MM.1S (cell line): ENCODE data around the gene ULK2.

Source experiments
- EZH2 ChIP-seq: fragments of 300-600 bp; sonication (generic); optimal IDR thresholded peaks from 2 replicates; pipeline ENCODE3; 2017; ENCODE audit warnings: low read depth, mild to moderate bottlenecking, antibody characterized with exemption, low read length, mixed read lengths
- TF ChIP-seq, protein P1 (sequence below): fragments of 300-600 bp; sonication (generic); IDR thresholded peaks from 2 replicates; pipeline ENCODE4 v1.5.1; 2016; ENCODE audit warnings: antibody characterized with exemption, low read length, mixed read lengths

GRCh38 chr17:19867329-19868078, at the start of gene ULK2:
- TF ChIP-seq, protein P1, sequence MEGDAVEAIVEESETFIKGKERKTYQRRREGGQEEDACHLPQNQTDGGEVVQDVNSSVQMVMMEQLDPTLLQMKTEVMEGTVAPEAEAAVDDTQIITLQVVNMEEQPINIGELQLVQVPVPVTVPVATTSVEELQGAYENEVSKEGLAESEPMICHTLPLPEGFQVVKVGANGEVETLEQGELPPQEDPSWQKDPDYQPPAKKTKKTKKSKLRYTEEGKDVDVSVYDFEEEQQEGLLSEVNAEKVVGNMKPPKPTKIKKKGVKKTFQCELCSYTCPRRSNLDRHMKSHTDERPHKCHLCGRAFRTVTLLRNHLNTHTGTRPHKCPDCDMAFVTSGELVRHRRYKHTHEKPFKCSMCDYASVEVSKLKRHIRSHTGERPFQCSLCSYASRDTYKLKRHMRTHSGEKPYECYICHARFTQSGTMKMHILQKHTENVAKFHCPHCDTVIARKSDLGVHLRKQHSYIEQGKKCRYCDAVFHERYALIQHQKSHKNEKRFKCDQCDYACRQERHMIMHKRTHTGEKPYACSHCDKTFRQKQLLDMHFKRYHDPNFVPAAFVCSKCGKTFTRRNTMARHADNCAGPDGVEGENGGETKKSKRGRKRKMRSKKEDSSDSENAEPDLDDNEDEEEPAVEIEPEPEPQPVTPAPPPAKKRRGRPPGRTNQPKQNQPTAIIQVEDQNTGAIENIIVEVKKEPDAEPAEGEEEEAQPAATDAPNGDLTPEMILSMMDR: no peak
- TF ChIP-seq EZH2: no peak
